CD14-positive monocyte (primary cell): ENCODE data around the gene MED13L. TPM values are rescaled to one million over a fixed set of nuclear protein-coding genes. Genes with fewer than 3 reads are reported as not detected.

ENCODE experiments used
- DNase-seq, 3 donors: peaks; one replicate each; pipeline ENCODE4 v3.0.0-alpha.2; 2011 to 2022
- H2AFZ ChIP-seq: 2 replicates; pipeline ENCODE4 v1.6.0; 2012; ENCODE audit warnings: mild to moderate bottlenecking, low read depth, low read length, inconsistent platforms; ENCODE audit not compliant: insufficient read depth, poor library complexity, severe bottlenecking
- H3K27ac ChIP-seq, 2 donors: 1 replicate in 1 of 2; 2 replicates in 1 of 2; pipeline ENCODE4 v1.5.1; 2012 to 2013; ENCODE audit warnings: low read length in 2 of 2, control low read depth in 1 of 2, inconsistent platforms in 1 of 2, low read depth in 1 of 2, mild to moderate bottlenecking in 1 of 2
- H3K27me3 ChIP-seq, 2 donors: one replicate each; pipeline versions ENCODE4 v1.6.0 to v1.6.1; 2011 to 2013; ENCODE audit warnings: low read length in 2 of 2; ENCODE audit not compliant: control insufficient read depth in 2 of 2, insufficient read depth in 2 of 2
- H3K36me3 ChIP-seq, 2 donors: replicated peaks in 1 of 2; 1 replicate in 1 of 2; 2 replicates in 1 of 2; pipeline versions ENCODE4 v1.5.1 to v1.6.1; 2012 to 2013; ENCODE audit warnings: low read length in 2 of 2, control low read depth in 1 of 2, inconsistent platforms in 1 of 2, mild to moderate bottlenecking in 1 of 2; ENCODE audit not compliant: insufficient read depth in 2 of 2, control insufficient read depth in 1 of 2
- H3K4me1 ChIP-seq, 2 donors: 1 replicate in 1 of 2; 2 replicates in 1 of 2; pipeline versions ENCODE4 v1.5.1 to v1.6.1; 2012 to 2013; ENCODE audit warnings: low read length in 2 of 2, control low read depth in 1 of 2, inconsistent platforms in 1 of 2, mild to moderate bottlenecking in 1 of 2, moderate library complexity in 1 of 2; ENCODE audit not compliant: insufficient read depth in 2 of 2, control insufficient read depth in 1 of 2
- H3K4me2 ChIP-seq: replicated peaks from 2 replicates; pipeline ENCODE3; 2012; ENCODE audit warnings: low read length, moderate library complexity, mild to moderate bottlenecking; ENCODE audit not compliant: poor library complexity, severe bottlenecking; ENCODE audit errors: extremely low read depth
- H3K4me3 ChIP-seq, 3 experiments: fragments of 200-600 bp in 1 of 3; sonication (generic) in 1 of 3; replicated peaks in 1 of 3; 1 replicate in 2 of 3; 2 replicates in 1 of 3; pipeline ENCODE4 v1.5.1; 2011 to 2013; ENCODE audit warnings: low read length in 3 of 3, mild to moderate bottlenecking in 3 of 3, control low read depth in 2 of 3, low read depth in 2 of 3, inconsistent platforms in 1 of 3, moderate library complexity in 1 of 3
- H3K79me2 ChIP-seq: 2 replicates; pipeline ENCODE4 v1.6.0; 2012; ENCODE audit warnings: mild to moderate bottlenecking, control low read depth, inconsistent platforms, low read length, moderate library complexity; ENCODE audit not compliant: insufficient read depth
- H3K9ac ChIP-seq: 2 replicates; pipeline ENCODE4 v1.6.0; 2017; ENCODE audit warnings: low read length, mild to moderate bottlenecking; ENCODE audit not compliant: insufficient read depth, poor library complexity, severe bottlenecking
- H3K9me3 ChIP-seq, 2 donors: replicated peaks in 1 of 2; 1 replicate in 1 of 2; 2 replicates in 1 of 2; pipeline versions ENCODE4 v1.5.1 to v1.6.1; 2012 to 2013; ENCODE audit warnings: low read length in 2 of 2, control low read depth in 1 of 2; ENCODE audit not compliant: control insufficient read depth in 1 of 2, insufficient read depth in 1 of 2
- H4K20me1 ChIP-seq: 2 replicates; pipeline ENCODE4 v1.6.0; 2012; ENCODE audit warnings: mild to moderate bottlenecking, low read length, control low read depth, moderate library complexity; ENCODE audit not compliant: insufficient read depth
- H3K27ac Mint-ChIP-seq, 7 donors: one replicate each; pipeline ENCODE4 v1.8.0; 2020; ENCODE audit warnings: mild to moderate bottlenecking in 7 of 7, mixed read lengths in 7 of 7, moderate library complexity in 6 of 7, inconsistent platforms in 2 of 7
- H3K27me3 Mint-ChIP-seq, 3 donors: one replicate each; pipeline ENCODE4 v1.8.0; 2021 to 2022; ENCODE audit warnings: low read depth in 3 of 3, mild to moderate bottlenecking in 3 of 3, mixed read lengths in 3 of 3, moderate library complexity in 3 of 3, inconsistent platforms in 1 of 3
- H3K36me3 Mint-ChIP-seq, 2 donors: one replicate each; pipeline ENCODE4 v1.8.0; 2020; ENCODE audit warnings: mixed read lengths in 2 of 2, inconsistent platforms in 1 of 2, mild to moderate bottlenecking in 1 of 2
- H3K4me1 Mint-ChIP-seq: one replicate; pipeline ENCODE4 v1.8.0; 2020; ENCODE audit warnings: mild to moderate bottlenecking, mixed read lengths
- H3K4me3 Mint-ChIP-seq, 2 donors: one replicate each; pipeline ENCODE4 v1.8.0; 2020; ENCODE audit warnings: mild to moderate bottlenecking in 2 of 2, mixed read lengths in 2 of 2, moderate library complexity in 1 of 2
- H3K9me3 Mint-ChIP-seq, 7 donors: one replicate each; pipeline ENCODE4 v1.8.0; 2020 to 2022; ENCODE audit warnings: mixed read lengths in 7 of 7, mild to moderate bottlenecking in 6 of 7, moderate library complexity in 6 of 7, inconsistent platforms in 2 of 7
- WGBS: methylation state at CpG from one replicate; pipeline ENCODE4 v1.1.5; 2013; ENCODE audit warnings: missing lambda C conversion rate; ENCODE audit not compliant: insufficient coverage; 5-methylcytosine and 5-hydroxymethylcytosine counted together
- intact Hi-C, 2 donors: fragments of 100-400 bp; cut with micrococcal nuclease; formaldehyde crosslinking; loops; one replicate each; pipeline versions ENCODE4 v1.15.0 to v1.15.1; 2023
- polyA plus RNA-seq, 3 donors: library from polyadenylated mRNA; depleted of rRNA in 1 of 3; unstranded in 2 of 3; stranded (reverse) in 1 of 3; fragments of 300-500 nt in 2 of 3; fragments of >200 nt in 1 of 3; fragmentation: Illumina TruSeq in 2 of 3; gene quantifications; 1 replicate in 2 of 3; 2 replicates in 1 of 3; pipeline ENCODE4 v1.2.3, GENCODE V29; 2012 to 2021
- TF ChIP-seq, protein P1 (sequence below): fragments of 200-600 bp; IDR thresholded peaks from one replicate; pipeline ENCODE4 v1.8.0; 2022; ENCODE audit warnings: antibody characterized with exemption, mild to moderate bottlenecking

MED13L gene
- polyA plus RNA-seq, 3 donors = 4.4 to 42.0 (median 7.5) TPM

GRCh38 chr12:116092162-116092561 lies 185.3 kb downstream of the MED13L start:
- 100% methylated on average over 1 of the region's 3 CpGs for WGBS
- Mint-ChIP-seq H3K27ac (no peak overlapping the region), H3K4me1 (peaks cover 21% of the 10 kb centered on the region), H3K36me3 (peaks cover 26 to 50% of the 10 kb centered on the region in 2 donors), H3K4me3 (no peak overlapping the region), H3K27me3 (no peaks in the 10 kb centered on the region), H3K9me3 (no peaks in the 10 kb centered on the region)
- intact Hi-C loops = no loop called here
- H4K20me1 ChIP-seq = peaks cover 99% of the 10 kb centered on the region
- no peak overlapping the region for H2AFZ ChIP-seq
- no peak overlapping the region for H3K4me3 ChIP-seq
- no peak overlapping the region for H3K27ac ChIP-seq
- no peak for DNase-seq
- H3K4me1 ChIP-seq = peaks cover 15% of the 10 kb centered on the region in 2 donors
- H3K27me3 ChIP-seq = no peaks in the 10 kb centered on the region
- peaks cover 8 to 52% of the 10 kb centered on the region in 2 donors for H3K36me3 ChIP-seq
- no peaks in the 10 kb centered on the region for H3K9me3 ChIP-seq
- no peak overlapping the region for H3K9ac ChIP-seq
- H3K4me2 ChIP-seq = no peak overlapping the region
- peaks cover 94% of the 10 kb centered on the region for H3K79me2 ChIP-seq
- TF ChIP-seq, protein P1, sequence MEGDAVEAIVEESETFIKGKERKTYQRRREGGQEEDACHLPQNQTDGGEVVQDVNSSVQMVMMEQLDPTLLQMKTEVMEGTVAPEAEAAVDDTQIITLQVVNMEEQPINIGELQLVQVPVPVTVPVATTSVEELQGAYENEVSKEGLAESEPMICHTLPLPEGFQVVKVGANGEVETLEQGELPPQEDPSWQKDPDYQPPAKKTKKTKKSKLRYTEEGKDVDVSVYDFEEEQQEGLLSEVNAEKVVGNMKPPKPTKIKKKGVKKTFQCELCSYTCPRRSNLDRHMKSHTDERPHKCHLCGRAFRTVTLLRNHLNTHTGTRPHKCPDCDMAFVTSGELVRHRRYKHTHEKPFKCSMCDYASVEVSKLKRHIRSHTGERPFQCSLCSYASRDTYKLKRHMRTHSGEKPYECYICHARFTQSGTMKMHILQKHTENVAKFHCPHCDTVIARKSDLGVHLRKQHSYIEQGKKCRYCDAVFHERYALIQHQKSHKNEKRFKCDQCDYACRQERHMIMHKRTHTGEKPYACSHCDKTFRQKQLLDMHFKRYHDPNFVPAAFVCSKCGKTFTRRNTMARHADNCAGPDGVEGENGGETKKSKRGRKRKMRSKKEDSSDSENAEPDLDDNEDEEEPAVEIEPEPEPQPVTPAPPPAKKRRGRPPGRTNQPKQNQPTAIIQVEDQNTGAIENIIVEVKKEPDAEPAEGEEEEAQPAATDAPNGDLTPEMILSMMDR = no peak

DNA sequence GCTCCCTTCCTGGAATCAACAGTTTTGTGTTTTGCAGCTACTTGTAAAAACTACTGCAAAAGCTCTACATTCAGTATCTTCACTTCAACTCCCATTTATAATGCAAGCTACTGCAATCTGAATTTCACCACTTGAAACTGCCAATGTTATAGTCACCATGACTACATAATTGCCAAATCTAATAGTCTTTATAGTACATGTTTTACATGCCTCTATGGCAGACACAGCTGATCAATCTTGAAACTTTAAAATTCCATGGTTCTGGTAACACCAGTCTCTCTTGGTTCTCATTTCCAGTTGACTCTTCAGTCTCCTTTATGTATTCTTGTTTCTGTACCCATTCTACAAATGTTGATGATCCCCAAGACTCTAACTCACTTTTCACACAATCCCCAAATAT lies 185.9 kb downstream of the MED13L start:
- Mint-ChIP-seq H3K4me3 (no peak overlapping the region), H3K27me3 (no peaks in the 10 kb centered on the region), H3K4me1 (peaks cover 21% of the 10 kb centered on the region), H3K27ac (peak overlapping the region in 1 of 7 donors; percentile 2), H3K9me3 (no peaks in the 10 kb centered on the region), H3K36me3 (peaks cover 26 to 50% of the 10 kb centered on the region in 2 donors)
- TF ChIP-seq, protein P1 = no peak
- H3K36me3 ChIP-seq = peaks cover 7 to 52% of the 10 kb centered on the region in 2 donors
- H3K4me1 ChIP-seq = peaks cover 13 to 15% of the 10 kb centered on the region in 2 donors
- no peak overlapping the region for H3K9ac ChIP-seq
- no peaks in the 10 kb centered on the region for H3K9me3 ChIP-seq
- H2AFZ ChIP-seq = no peak overlapping the region
- no peak overlapping the region for H3K4me2 ChIP-seq
- intact Hi-C loops = no loop called here
- DNase-seq = no peak
- peaks cover 94% of the 10 kb centered on the region for H3K79me2 ChIP-seq
- H4K20me1 ChIP-seq = peaks cover 99% of the 10 kb centered on the region
- no peak overlapping the region for H3K4me3 ChIP-seq
- no peak overlapping the region for H3K27ac ChIP-seq
- no peaks in the 10 kb centered on the region for H3K27me3 ChIP-seq
